Fibroblast of villous mesenchyme (primary cell): ENCODE measurements around the gene RAD51B. TPM values are rescaled to one million over a fixed set of nuclear protein-coding genes. Genes with fewer than 3 reads are reported as not detected.

Source experiments
- DNase-seq: peaks from one replicate; pipeline ENCODE4 v3.0.0-alpha.2; 2010; ENCODE audit warnings: low read depth
- H3K4me3 ChIP-seq: 2 replicates; pipeline ENCODE4 v1.5.1; 2011; ENCODE audit warnings: low read depth, mild to moderate bottlenecking, low read length
- total RNA-seq: library from RNA; depleted of rRNA; stranded (reverse); fragments of >200 nt; gene quantifications from 2 replicates; pipeline ENCODE4 v1.2.3, GENCODE V29; 2012
- TF ChIP-seq, protein P1 (sequence below): IDR thresholded peaks from 2 replicates; pipeline ENCODE4 v1.5.1; 2012; ENCODE audit warnings: low read depth, mild to moderate bottlenecking, low read length; ENCODE audit not compliant: insufficient read depth

The RAD51B gene
- total RNA-seq, 1 donor = 22.0 TPM

DNA sequence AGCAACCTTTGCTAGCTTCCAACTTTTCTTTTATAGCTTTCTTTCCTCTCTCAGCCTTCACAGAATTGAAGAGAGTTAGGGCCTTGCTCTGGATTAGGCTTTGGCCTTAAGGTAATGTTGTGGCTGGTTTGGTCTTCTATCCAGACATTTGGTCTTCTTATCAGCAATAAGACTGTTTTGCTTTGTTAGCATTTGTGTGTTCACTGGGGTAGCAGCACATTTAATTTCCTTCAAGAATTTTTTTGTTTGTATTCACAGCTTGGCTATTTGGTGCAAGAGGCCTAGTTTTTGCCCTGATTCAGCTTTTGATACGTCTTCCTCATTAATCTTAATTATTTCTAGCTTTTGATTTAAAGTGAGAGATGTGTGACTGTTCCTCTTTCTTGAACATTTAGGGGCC lies 130.8 kb downstream of the RAD51B start:
- TF ChIP-seq, protein P1, sequence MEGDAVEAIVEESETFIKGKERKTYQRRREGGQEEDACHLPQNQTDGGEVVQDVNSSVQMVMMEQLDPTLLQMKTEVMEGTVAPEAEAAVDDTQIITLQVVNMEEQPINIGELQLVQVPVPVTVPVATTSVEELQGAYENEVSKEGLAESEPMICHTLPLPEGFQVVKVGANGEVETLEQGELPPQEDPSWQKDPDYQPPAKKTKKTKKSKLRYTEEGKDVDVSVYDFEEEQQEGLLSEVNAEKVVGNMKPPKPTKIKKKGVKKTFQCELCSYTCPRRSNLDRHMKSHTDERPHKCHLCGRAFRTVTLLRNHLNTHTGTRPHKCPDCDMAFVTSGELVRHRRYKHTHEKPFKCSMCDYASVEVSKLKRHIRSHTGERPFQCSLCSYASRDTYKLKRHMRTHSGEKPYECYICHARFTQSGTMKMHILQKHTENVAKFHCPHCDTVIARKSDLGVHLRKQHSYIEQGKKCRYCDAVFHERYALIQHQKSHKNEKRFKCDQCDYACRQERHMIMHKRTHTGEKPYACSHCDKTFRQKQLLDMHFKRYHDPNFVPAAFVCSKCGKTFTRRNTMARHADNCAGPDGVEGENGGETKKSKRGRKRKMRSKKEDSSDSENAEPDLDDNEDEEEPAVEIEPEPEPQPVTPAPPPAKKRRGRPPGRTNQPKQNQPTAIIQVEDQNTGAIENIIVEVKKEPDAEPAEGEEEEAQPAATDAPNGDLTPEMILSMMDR = no peak
- DNase-seq = no peak
- H3K4me3 ChIP-seq = no peak overlapping the region

DNA sequence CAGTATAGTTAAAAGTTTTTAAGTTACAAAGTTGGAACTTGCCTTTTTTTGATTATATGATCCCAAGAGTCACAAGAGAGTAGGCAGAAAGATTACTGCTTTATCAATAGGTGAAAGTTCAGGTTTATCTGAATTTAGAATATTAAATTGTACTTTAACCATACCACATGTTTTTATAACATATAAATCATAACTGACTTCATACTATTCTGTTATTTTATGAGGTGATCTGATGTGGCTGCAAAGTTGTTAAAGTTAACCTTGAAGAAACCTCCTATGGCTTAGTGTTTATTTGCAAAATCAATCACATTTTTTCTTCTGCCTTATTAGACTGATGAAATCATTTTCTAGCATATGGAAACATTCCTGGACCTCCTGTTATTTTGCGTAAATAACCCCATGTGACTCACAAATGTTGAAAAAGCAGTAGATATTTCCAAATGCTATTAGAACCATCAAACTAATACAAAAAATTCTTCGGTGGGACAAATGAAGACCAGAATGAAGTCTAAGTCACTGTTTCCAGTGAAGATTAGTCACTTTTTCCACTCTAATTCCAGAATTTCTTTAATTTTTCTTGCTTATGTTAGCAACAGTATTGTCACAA lies 132.1 kb downstream of the RAD51B start:
- DNase-seq = peak; percentile 77
- H3K4me3 ChIP-seq = no peak overlapping the region
- TF ChIP-seq, protein P1 = no peak

DNA sequence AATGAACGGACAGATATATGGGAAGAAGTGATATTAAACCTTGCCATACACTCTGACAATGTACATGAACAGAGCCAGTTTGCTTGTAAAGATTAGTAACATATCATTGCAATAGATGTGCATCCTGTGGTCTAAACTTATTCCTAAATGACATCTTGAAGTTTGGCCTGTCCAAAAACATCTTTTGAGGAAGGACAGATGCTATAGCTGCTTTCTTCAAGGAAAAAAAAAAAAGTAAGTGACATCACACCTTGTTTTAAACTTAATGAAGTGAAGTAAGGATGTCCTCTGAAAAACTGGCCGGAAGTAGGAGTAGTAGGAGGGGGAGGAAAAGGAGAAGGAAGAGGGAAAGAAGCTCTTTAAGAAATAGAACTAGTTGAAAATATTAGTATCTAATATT lies 132.8 kb downstream of the RAD51B start:
- no peak for DNase-seq
- H3K4me3 ChIP-seq = no peak overlapping the region
- TF ChIP-seq, protein P1 = no peak

DNA sequence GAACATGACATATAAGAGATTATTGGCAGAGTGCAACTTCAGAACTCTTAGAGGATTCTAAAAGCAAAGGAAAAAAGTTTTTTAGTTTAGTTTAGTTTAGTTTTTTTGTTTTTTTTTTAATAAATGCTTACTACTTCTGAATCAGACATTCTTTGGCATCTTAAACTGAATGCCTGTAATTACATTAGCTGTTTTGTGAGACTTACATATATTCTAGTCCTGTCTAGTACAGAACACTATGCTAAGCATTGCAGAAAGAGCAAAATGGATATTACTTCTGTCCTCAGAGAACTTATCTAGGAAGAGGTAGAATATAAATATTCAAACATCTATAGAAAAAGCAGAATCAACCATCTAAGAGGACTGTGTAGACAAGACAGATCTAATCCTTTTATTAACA lies 133.2 kb downstream of the RAD51B start:
- TF ChIP-seq, protein P1 = no peak
- no peak overlapping the region for H3K4me3 ChIP-seq
- DNase-seq = no peak

DNA sequence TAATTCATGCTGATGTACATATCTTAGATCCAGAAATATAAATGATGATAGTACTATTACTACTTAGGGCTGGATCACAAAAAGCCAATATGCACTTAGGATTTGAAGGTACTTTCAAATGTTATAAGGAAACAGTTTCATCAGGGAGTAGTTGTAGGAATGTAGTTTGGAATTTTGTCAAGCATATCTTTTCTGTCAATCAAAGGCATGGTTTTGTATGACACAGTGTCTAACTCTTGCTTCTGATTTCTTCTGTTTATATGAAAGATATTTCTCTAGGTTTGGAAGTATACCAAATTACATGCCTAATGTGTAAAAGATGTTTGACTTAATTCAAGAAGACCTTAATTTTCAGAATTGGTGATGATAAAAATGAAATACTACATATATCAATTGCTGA lies 135.7 kb downstream of the RAD51B start:
- no peak for DNase-seq
- no peak overlapping the region for H3K4me3 ChIP-seq
- TF ChIP-seq, protein P1 = no peak

DNA sequence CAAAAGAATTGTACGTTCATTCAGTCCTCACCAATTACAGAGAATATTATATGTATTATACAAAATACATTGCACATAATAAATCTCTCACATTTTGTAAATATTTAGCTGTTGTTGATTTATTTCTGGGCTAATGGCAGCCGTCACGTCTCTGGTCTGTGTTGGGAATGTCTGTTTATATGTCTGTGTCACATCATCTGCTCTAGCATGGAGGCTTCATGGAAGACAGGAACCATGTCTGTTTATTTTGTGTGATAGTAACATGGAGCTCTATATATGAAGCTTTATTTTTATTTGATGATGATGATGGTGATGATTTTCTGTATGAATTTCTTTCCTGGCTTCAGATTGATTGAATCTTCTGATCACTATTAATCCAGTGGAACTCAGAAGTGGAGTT lies 138.4 kb downstream of the RAD51B start:
- no peak for DNase-seq

More for the DNA sequence above, 138.4 kb downstream of the RAD51B start:
- TF ChIP-seq, protein P1 = no peak
- no peak overlapping the region for H3K4me3 ChIP-seq
